ENCODE results near the gene GPR152.

GPR152 gene

GRCh38 chr11:67452141-67452952 lies at the start of gene GPR152:
Gene GPR152, minus strand, starts transcription at chr11:67452729. Its CDS starts 5 bp downstream, at chr11:67452724.
- no peak for DNase-seq (ENCODE audit: low read depth in 2 of 2)

GRCh38 chr11:67501854-67502253 lies 49.3 kb upstream of the GPR152 start:
- DNase-seq (ENCODE audit: low read depth in 2 of 2): no peak

GRCh38 chr11:67500831-67501715 lies 48.5 kb upstream of the GPR152 start:
- DNase-seq (ENCODE audit: low read depth in 2 of 2): no peak

GRCh38 chr11:67500484-67500821 lies 47.9 kb upstream of the GPR152 start:
- no peak for DNase-seq (ENCODE audit: low read depth in 2 of 2)

GRCh38 chr11:67499808-67500483 lies 47.4 kb upstream of the GPR152 start:
- no peak for DNase-seq (ENCODE audit: low read depth in 2 of 2)

- no peak for DNase-seq (ENCODE audit: low read depth in 2 of 2)
These were observed 46.0 kb upstream of the GPR152 start for GRCh38 chr11:67498544-67498972.

GRCh38 chr11:67497656-67498291 lies 45.2 kb upstream of the GPR152 start:
- no peak for DNase-seq (ENCODE audit: low read depth in 2 of 2)

- DNase-seq (ENCODE audit: low read depth in 2 of 2): no peak
These were observed 43.6 kb upstream of the GPR152 start for GRCh38 chr11:67496113-67496512.

- DNase-seq (ENCODE audit: low read depth in 2 of 2): no peak
These were observed 42.9 kb upstream of the GPR152 start for GRCh38 chr11:67495234-67496005.

- no peak for DNase-seq (ENCODE audit: low read depth in 2 of 2)
These were observed 42.1 kb upstream of the GPR152 start for GRCh38 chr11:67494371-67495233.

- DNase-seq (ENCODE audit: low read depth in 2 of 2): no peak
These were observed 41.2 kb upstream of the GPR152 start for GRCh38 chr11:67493548-67494370.

GRCh38 chr11:67492801-67493547 lies 40.4 kb upstream of the GPR152 start:
- DNase-seq (ENCODE audit: low read depth in 2 of 2): no peak

GRCh38 chr11:67492069-67492727 lies 39.7 kb upstream of the GPR152 start:
- DNase-seq (ENCODE audit: low read depth in 2 of 2): no peak

GRCh38 chr11:67491276-67492068 lies 38.9 kb upstream of the GPR152 start:
- no peak for DNase-seq (ENCODE audit: low read depth in 2 of 2)

GRCh38 chr11:67490727-67491065 lies 38.2 kb upstream of the GPR152 start:
- DNase-seq (ENCODE audit: low read depth in 2 of 2): no peak

GRCh38 chr11:67489885-67490726 lies 37.6 kb upstream of the GPR152 start:
- DNase-seq (ENCODE audit: low read depth in 2 of 2): no peak

Data from stimulated activated CD8-positive, alpha-beta memory T cell treated with anti-CD3 and anti-CD28 coated beads, Interleukin-2, amount 100 ng/mL, for 48 hours (primary cell).